GM12878 (cell line): ENCODE measurements around the gene EPRS1. TPM values are rescaled to one million over a fixed set of nuclear protein-coding genes. Genes with fewer than 3 reads are reported as not detected.

ENCODE experiments used
- CBX3 ChIP-seq: fragments of 200-600 bp; sonication (generic); IDR thresholded peaks from 2 replicates; pipeline ENCODE4 v1.6.1; 2016; ENCODE audit warnings: low read depth, borderline replicate concordance
- CHD2 ChIP-seq: IDR thresholded peaks from 2 replicates; pipeline ENCODE4 v1.6.1; 2011; ENCODE audit warnings: low read depth, low read length, improper control_type of control experiment, borderline replicate concordance
- DPF2 ChIP-seq: fragments of 450-650 bp; IDR thresholded peaks from 2 replicates; pipeline ENCODE4 v1.6.1; 2017; ENCODE audit warnings: mild to moderate bottlenecking
- EP300 ChIP-seq, 2 experiments: fragments of 150-350 bp in 1 of 2; IDR thresholded peaks; 2 replicates each; pipeline ENCODE4 v1.6.1; 2011 to 2012; ENCODE audit warnings: low read depth in 2 of 2, low read length in 2 of 2, borderline replicate concordance in 1 of 2, improper control_type of control experiment in 1 of 2, inconsistent platforms in 1 of 2; ENCODE audit not compliant: control insufficient read depth in 1 of 2
- KLF5 ChIP-seq: fragments of 450-650 bp; IDR thresholded peaks from 2 replicates; pipeline ENCODE4 v1.6.1; 2014; ENCODE audit warnings: mild to moderate bottlenecking; ENCODE audit not compliant: partially characterized antibody
- LARP7 ChIP-seq: fragments of 450-650 bp; IDR thresholded peaks from 2 replicates; pipeline ENCODE4 v1.6.1; 2017; ENCODE audit warnings: mild to moderate bottlenecking
- MTA2 ChIP-seq: fragments of 450-650 bp; IDR thresholded peaks from 2 replicates; pipeline ENCODE4 v1.6.1; 2016; ENCODE audit warnings: low read depth, mild to moderate bottlenecking, moderate library complexity
- MYB ChIP-seq: fragments of 150-350 bp; IDR thresholded peaks from 2 replicates; pipeline ENCODE4 v1.6.1; 2014; ENCODE audit warnings: mild to moderate bottlenecking, low read depth, low read length, borderline replicate concordance
- NFXL1 ChIP-seq: fragments of 450-650 bp; IDR thresholded peaks from 2 replicates; pipeline ENCODE4 v1.6.1; 2017; ENCODE audit warnings: antibody characterized with exemption, mild to moderate bottlenecking, borderline replicate concordance
- PML ChIP-seq: IDR thresholded peaks from 2 replicates; pipeline ENCODE4 v1.6.1; 2012; ENCODE audit warnings: low read length, inconsistent platforms
- POLR2A ChIP-seq: IDR thresholded peaks from 2 replicates; pipeline ENCODE4 v1.6.1; 2011; ENCODE audit warnings: low read depth, mild to moderate bottlenecking, low read length
- RBBP5 ChIP-seq: fragments of 200-600 bp; sonication (generic); conservative IDR thresholded peaks from 2 replicates; pipeline ENCODE4 v1.6.1; 2016
- RUNX3 ChIP-seq: IDR thresholded peaks from 2 replicates; pipeline ENCODE4 v1.6.1; 2012; ENCODE audit warnings: low read length, inconsistent platforms
- TCF7 ChIP-seq: IDR thresholded peaks from 2 replicates; pipeline ENCODE4 v1.6.1; 2014; ENCODE audit warnings: antibody characterized with exemption, borderline replicate concordance
- ZBTB33 ChIP-seq: fragments of 450-650 bp; IDR thresholded peaks from 2 replicates; pipeline ENCODE4 v1.6.1; 2017; ENCODE audit warnings: mild to moderate bottlenecking
- ZBTB4 ChIP-seq: fragments of 450-650 bp; formaldehyde crosslinking; IDR thresholded peaks from 2 replicates; pipeline ENCODE4 v1.4.0; 2022; ENCODE audit warnings: mild to moderate bottlenecking, moderate library complexity
- ZNF592 ChIP-seq: fragments of 450-650 bp; IDR thresholded peaks from 2 replicates; pipeline ENCODE4 v1.6.1; 2017; ENCODE audit warnings: mild to moderate bottlenecking, moderate library complexity
- polyA plus RNA-seq, 11 experiments: library from polyadenylated mRNA; depleted of rRNA in 4 of 11; unstranded in 6 of 11; stranded (reverse) in 5 of 11; fragments of >200 nt; fragmentation: Nextera tagmentation in 4 of 11; fragmentation: Illumina TruSeq in 1 of 11; extraction: Ambion mirVana in 4 of 11; extraction: Trizol in 1 of 11; gene quantifications; 1 replicate in 1 of 11; 2 replicates in 10 of 11; pipeline versions ENCODE4 v1.2.1 to v1.2.3, GENCODE V29; 2011 to 2016; ENCODE audit warnings: inconsistent platforms in 2 of 11, missing spikeins in 2 of 11, low read depth in 1 of 11
- total RNA-seq, 4 experiments: library from RNA; depleted of rRNA in 3 of 4; stranded (reverse); fragments of >200 nt in 3 of 4; fragmentation: Illumina TruSeq in 1 of 4; extraction: Trizol in 1 of 4; gene quantifications; 2 replicates each; pipeline versions ENCODE4 v1.2.1 to v1.2.3, GENCODE V29; 2013 to 2021

EPRS1 gene
- total and polyA plus RNA-seq, 10 of the 15 experiments (the other 5 are each of a cell fraction or from before 2014, with no cell fraction given): 68.2 to 175 (median 119) TPM

- TF ChIP-seq TCF7 (no peak), RUNX3 (peak; percentile 91), EP300 (IDR thresholded peaks at IDR 0.05; ENCODE audit: borderline replicate concordance in 1 of 2, control insufficient read depth in 1 of 2, low read depth in 2 of 2, low read length in 2 of 2) (no peak), PML (peak; percentile 72; the same call in 1 of the 2 replicates), NFXL1 (no peak), DPF2 (peak; percentile 59; the same call in 1 of the 2 replicates), RBBP5 (no peak), CBX3 (no peak), MYB (no peak), ZNF592 (no peak), MTA2 (no peak), LARP7 (peak; percentile 75; the same call in 1 of the 2 replicates), ZBTB4 (CRISPR knock-in tag) (no peak), CHD2 (no peak; the same call in 1 of the 2 replicates), ZBTB33 (no peak), POLR2A (peak; percentile 96), KLF5 (no peak)
Observed at GRCh38 chr1:220046052-220046930, at the start of gene EPRS1 (continued).
